NCI-H2081 treated with DMSO at 0.1 percent for 48 hours (cell line): ENCODE data around the gene MRPL38.
"Not testable (repeated sequence)": the region's sequence is repeated elsewhere in the genome, so short reads cannot be mapped to it uniquely, and the experiment has no call there.

ENCODE experiments used
- DNase-seq: peaks from one replicate; lab custom pipeline; 2025; lab: John Stamatoyannopoulos, UW

Gene MRPL38

GRCh38 chr17:75896415-75897159 lies 8.1 kb downstream of the MRPL38 start, which contains the start of gene TRIM65:
TSS of gene TRIM65 (minus strand) at chr17:75896951. CDS start at chr17:75896937, 14 bp downstream.
- no peak for DNase-seq

GRCh38 chr17:75895370-75896155 lies 9.1 kb downstream of the MRPL38 start:
- DNase-seq, result no peak

- DNase-seq, result no peak
These were observed 10.5 kb downstream of the MRPL38 start for GRCh38 chr17:75894049-75894733.

DNA sequence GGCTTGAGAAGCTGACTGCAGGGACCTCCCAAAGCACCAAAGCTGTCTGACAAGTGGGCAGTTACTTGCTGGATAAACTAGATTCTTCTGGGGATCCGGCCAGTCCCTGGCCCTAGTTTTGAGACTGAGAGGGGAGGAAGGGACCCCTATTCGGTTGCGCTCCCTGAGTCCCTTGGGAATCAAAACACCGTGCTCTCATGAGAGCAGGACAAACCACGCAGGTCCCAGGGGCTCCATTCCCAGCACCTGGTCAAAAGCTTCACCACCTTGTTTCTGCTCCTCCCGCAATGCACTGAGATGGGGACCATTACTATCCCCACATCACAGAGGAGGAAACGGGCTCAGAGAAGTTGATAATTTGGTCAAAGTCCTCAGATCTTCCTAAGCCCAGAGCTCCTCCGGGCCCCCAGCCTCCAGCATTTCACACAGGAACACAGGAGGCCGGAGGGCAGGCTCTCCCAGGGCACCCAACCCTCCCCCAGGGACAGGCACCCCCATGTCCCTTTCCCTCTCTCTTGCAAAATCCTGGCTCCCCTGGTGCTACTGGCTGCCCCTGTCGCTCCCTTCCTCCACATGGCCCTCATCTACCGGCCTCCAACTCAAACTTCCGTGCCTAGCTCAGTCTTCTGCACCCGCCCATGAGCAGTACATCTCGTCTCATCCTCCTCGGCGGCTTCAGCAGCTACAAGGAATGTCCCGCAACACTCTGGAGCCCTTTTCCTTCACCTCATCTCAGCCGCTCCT lies 11.2 kb downstream of the MRPL38 start:
- DNase-seq, result no peak

DNA sequence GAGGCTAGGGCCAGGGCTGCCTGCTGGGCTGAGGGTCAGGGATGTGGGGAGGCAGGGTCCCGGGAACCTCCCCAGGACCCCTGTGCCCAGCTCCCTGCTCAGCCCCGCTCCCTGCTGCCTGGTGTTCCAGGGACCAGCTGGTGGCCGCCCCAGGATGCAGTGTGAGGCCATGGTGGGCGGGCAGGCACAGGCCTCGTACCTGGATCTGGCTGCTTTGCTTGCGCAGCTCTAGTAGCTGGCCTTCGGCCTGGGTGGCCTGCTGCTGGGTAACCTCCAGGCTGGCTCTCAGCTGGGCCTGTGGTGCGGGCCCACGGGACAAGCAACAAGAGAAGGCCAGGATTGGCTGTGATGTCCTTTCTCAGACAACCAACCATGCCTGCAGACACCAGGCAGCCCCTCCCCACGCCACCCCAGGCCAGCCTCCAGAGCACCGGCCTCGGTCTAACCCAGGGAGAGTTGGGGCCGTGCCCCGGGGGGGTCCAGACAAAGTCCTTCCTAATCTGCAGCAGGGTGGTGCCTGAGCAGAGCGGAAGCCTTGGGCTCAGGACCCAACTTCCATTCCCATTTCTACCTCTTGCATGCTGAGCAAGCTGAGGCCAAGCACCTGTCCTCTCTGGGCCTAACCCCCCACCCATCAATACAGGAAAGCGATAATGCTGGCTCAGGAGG lies 12.0 kb downstream of the MRPL38 start:
- DNase-seq, result no peak

- no peak for DNase-seq
These were observed 12.8 kb downstream of the MRPL38 start for GRCh38 chr17:75891605-75892555.

- no peak for DNase-seq
These were observed 13.6 kb downstream of the MRPL38 start for GRCh38 chr17:75891022-75891604.

GRCh38 chr17:75889454-75889853 lies 15.2 kb downstream of the MRPL38 start:
- DNase-seq, result no peak

DNA sequence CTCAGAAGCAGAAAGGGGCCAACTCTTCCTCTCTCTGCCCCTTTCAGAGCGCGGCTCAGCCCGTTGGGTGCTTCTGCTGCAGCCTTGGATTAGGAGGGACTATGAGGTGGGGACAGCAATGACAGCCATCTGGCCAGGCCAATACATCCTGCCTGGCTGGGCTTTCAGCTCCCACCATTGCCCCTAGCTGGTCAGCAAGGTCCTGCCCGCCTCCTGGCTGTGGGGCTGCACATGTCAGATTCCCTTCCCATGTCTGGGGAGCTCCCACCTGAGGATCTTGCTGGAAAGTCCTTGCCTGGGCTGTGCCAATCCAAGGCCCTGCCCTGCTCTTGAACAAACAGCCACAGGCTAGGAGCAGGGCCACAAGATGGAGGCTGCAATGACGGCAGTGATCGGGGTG lies 16.2 kb downstream of the MRPL38 start:
- no peak for DNase-seq

GRCh38 chr17:75885860-75886259 lies 18.8 kb downstream of the MRPL38 start:
- DNase-seq, result not testable (repeated sequence)

DNA sequence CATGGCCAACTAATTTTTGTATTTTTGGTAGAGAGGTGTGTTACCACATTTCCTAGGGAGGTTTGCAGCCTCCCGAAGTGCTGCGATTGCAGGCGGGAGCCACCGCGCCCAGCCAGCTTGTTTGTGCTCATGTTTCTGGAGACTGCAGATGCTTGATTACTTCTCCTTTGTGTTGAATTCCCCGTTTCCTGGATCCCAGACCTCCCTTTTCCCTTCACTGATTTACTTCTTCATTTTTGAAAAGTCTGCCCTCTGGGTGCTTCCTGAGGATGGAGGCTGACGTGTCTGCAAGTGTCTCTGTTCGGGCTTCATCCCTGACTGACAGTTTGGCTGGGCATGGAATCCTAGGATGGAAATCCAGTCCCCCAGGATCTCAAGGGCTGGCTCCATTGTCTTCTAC lies 19.3 kb downstream of the MRPL38 start:
- DNase-seq, result no peak

DNA sequence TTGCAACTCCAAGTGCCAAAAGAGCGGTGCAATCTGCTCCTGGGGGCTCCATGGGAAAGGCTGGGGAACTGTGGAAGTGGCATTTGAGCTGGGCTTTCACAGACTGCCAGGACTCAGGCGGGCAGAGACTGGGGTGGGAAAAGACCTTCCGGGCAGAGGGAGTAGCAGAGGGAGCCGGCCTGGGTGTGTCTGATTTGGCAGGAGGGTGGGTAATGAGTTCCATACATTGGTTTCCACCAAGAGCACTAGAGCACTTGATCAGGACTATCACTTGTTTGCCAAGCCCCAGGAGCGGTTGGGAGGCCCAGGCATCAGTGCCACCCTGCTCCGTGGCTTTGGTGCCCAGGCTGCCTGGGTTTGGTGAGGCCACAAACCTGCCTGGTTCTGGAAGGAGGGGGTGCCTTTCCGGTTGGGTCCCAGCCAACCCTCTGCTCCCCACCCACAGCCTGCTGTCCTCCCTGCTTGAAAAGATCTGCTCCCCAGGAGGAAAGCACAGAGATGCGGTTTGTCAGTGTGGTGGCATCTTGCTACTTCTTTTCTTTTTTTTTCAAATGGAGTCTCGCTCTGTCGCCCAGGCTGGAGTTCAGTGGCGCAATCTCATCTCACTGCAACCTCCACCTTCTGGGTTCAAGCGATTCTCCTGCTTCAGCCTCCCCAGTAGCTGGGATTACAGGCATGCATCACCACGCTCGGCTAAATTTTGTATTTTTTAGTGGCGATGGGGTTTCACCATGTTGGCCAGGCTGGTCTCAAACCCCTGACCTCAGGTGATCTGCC lies 22.8 kb downstream of the MRPL38 start:
- no peak for DNase-seq

DNA sequence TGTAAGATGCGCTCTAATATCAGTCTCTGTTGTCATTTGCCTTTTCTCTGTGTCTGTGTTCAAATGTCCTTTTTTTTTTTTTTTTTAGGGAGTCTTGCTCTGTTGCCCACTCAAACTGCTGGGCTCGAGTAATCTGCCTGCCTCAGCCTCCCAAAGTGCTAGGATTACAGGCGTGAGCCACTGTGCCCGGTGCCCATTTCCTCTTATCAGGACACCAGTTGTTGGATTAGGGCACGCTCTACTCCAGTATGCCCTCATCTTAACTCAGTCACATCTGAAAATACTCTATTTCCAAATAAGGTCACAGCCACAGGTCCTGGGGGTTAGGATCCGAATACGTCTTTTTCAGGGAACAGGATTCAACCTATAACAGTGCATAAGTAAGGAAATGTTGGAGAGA lies 24.4 kb downstream of the MRPL38 start:
- DNase-seq, result no peak

DNA sequence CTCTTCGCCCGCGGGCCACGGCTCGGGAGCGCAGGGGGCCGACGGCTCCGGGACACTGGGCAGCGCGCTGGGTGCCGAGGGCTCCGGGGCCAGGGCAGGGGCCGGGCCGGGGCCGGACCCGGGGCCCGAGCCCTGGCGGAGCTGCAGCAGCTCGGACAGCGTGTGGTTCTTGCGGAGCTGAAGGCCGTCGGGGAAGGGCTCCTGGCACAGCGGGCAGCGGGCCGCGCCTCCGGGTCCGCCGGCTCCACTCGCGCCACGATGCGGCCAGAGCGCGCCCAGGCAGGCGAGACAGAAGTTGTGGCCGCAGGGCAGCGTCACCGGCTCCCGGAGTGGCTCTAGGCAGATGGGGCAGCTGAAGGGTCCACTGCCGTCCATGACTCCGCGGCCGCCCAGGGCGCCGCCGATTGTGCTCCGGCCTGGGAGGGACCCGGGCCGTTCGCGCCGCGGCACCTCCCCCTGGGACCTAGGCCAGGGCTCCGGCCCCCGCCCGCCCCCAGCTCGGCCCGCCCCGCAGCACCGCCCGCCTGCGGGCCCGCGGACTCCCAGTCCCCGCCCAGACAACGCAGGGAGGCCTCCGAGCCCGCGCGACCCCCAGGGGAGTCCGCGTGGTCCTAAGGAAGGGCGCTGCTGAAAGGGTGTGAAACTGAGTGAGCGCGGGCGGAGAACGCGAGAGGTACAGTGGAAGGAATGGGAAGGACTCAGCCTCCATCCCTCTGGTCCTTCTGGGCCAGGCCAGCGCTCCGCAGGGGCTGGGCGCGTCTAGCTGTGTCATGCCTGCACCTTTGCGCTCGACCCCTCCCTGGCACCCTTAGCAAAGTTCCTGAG lies 26.3 kb downstream of the MRPL38 start, which contains the start of gene TRIM47:
TRIM47 (minus strand) TSS at position 408 of the 825 bp plus-strand sequence; CDS start at position 375, 33 bp downstream.
- DNase-seq, result no peak

DNA sequence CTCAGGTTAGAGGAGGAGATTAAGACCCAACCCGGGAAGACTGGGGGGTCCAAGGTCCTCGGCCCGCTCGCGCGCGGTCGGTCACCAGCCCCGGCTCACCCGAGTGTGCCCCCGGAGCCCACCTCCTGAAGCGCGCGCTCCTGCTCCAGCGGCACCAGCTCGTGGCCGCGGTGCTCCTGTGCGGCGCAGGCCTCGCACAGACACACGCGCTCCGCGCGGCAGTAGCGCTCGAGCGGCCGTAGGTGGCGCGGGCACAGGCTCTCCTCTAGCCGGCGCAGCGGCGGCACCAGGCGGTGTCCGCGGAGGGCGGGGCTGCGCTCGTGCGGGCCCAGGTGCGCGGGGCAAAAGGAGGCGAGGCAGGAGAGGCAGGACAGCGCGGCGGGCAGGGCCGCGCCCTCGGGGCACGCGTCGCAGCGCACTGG lies 26.9 kb downstream of the MRPL38 start:
- DNase-seq, result no peak

DNA sequence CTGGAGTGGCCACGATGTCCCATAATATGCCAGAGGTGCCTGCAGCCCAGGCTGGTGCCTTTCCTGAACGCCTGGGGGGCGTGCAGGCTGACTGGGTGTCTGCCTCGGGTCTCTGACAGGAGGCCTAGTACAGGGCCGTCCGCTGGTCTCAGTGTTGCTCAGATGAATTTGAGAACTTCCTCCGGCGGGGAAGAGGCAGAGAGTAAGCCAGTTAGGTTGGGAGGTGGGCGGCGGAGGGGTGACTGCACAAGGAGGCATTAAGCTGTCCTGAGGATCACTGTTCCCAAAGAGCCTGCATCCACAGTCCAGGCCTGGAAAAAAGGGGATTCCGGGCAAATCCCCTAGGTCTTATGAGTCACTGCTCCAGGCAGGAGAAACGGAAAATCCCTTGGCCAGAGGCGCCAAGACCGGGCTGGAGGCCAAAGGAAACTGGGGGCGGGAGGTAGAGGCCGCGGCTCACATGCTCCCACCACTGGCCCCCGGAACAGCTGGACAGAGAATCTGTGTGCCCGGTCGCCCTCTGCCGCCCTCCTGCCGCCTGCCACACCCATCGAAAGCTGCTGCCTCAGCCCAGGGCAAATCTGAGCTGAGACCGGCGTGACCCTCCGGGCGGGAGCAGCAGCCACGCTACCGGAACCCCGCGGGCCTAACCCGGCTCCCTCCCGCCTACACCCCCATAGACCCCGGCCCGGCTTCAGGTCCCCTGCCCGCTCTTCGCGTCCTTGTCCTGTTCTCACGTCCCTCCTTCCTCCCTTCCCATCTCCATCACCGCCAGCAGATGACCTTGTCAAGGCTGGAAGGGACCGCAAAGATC lies 27.5 kb downstream of the MRPL38 start:
- no peak for DNase-seq
